ENCODE data around the gene PHOX2B.

PHOX2B gene

DNA sequence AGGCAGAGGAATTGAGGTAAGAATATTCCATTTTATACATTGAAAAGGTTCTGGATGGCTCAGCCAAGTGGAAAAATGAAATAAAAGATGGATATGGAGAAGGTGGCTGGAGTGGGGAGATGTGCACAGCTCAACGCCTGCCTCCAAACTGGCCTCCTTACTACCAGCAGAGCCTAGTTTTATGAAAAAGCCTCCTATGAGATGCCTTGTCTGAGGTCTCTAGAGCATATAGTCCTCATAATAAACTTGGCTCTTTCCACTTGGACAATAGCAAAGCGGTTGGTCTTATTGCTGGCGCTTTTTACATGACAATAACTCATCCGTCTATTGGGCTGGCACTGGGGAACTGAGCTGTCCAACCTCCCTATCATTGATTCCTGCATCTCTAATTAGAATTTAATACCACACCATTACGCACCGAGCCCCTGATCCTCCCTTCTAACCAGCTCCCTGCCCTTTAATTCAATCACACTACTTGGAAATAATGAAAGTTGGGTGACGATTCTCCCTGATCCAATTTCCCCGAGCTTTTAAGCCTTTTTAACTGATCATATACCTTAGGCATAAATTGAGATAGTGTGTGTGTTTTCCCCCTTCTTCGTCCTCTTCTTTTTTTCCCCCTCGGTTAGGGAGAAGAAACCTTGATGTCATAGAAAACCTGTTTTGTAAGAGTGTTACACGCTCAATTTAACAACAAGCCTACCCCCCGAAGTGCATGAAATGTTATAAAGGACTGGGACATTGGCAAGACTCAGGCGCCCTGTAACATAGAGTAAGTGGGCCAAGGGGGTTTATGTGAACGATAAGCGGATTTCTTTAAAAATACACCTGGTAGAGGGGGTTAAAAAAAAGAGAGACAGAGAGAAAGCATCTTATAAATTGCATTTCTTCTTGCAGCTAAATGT, at the start of gene PHOX2B:
Gene PHOX2B (minus strand): TSS at position 155 of the 905 bp plus-strand sequence. CDS start 115 bp downstream, at position 40.
- H3K4me3 ChIP-seq (ENCODE audit: low read length): no peak within 1 kb of the TSS
- DNase-seq (ENCODE audit: low read depth): no peak
- TF ChIP-seq, protein P1, sequence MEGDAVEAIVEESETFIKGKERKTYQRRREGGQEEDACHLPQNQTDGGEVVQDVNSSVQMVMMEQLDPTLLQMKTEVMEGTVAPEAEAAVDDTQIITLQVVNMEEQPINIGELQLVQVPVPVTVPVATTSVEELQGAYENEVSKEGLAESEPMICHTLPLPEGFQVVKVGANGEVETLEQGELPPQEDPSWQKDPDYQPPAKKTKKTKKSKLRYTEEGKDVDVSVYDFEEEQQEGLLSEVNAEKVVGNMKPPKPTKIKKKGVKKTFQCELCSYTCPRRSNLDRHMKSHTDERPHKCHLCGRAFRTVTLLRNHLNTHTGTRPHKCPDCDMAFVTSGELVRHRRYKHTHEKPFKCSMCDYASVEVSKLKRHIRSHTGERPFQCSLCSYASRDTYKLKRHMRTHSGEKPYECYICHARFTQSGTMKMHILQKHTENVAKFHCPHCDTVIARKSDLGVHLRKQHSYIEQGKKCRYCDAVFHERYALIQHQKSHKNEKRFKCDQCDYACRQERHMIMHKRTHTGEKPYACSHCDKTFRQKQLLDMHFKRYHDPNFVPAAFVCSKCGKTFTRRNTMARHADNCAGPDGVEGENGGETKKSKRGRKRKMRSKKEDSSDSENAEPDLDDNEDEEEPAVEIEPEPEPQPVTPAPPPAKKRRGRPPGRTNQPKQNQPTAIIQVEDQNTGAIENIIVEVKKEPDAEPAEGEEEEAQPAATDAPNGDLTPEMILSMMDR (IDR thresholded peaks at IDR 0.05; ENCODE audit: insufficient read depth, low read depth, low read length, missing control alignments): no peak

DNA sequence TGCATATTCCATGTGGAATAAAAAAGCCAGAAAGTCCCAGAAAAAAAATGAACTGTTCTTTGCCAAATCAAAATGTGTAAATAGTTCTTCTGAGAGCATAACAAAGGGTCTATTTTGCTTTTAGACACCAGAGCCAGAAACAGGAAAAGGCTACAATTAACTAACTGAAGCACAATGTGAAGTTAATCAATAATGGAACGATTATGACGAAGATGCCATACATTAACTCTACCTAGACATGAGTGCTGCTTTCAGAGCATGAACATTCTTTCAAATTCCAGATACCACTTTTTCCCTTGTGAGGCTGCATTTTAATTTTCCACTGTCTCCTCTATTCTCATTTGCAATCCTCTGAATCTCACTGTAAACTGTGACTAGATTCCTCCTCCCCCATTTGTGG, 48.7 kb upstream of the PHOX2B start:
- TF ChIP-seq, protein P1 (IDR thresholded peaks at IDR 0.05; ENCODE audit: insufficient read depth, low read depth, low read length, missing control alignments): no peak
- no peak for DNase-seq (ENCODE audit: low read depth)
- H3K4me3 ChIP-seq (ENCODE audit: low read length): no peak overlapping the region

DNA sequence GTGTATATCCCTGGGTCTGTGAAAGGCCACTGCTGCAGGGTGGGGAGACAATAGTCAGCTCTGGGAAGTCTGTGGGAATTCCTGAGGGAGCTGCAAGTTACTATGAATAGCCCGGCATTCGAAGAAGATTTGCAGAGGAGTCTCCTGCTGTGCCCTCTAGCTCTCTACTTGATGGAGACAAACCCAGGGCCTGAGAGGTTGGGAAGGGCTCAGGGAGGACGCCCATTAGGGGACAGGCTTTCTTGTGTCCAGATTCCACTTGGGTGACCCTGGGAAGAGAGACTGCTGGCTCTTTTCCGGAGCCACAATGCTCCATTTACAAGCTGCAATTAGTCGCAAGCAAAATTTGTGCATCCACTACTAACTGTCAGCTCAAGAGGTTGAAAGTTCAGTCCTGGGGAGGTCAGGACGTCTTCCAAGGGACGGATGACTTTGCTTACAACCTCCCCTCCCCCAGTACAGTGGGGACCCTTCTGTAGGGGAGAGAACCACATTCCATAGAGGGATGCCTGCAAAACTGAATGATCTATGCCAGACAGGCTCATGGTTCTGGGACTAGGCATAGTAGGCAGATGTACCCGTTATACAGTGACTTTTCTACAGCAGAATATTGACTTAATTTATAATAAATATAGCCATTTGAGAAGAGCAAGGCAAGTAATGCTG, 48.2 kb upstream of the PHOX2B start:
- DNase-seq (ENCODE audit: low read depth): no peak

DNA sequence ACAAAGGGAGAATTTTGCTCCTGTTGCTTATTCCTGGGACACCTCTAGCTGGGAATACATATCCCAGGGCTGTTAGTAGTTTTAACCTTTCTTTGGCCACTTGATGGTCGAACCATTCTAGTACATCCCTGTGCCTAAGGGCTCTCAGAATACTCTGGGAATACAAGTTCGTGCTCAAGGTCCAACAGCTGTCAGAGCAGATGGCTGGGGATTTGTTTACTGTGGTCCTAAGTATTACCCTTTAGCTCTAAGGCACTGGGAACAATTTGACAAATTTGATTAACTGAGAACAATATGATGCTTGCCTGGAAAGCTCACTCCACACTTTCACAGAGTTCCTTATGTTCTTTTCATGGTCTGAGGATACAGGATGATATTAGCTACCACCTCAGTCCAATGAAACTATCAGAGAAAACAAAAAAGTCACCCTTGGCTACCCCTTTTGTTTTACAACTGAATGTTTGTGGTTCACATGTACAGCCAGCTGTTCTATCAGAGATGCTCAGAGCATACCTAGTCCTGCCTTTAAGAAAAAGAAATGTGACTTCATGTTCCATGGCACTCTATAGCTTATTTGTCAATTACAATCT, 47.4 kb upstream of the PHOX2B start:
- TF ChIP-seq, protein P1 (IDR thresholded peaks at IDR 0.05; ENCODE audit: insufficient read depth, low read depth, low read length, missing control alignments): no peak
- DNase-seq (ENCODE audit: low read depth): no peak
- no peak overlapping the region for H3K4me3 ChIP-seq (ENCODE audit: low read length)

More for the DNA sequence above, 48.2 kb upstream of the PHOX2B start:
- no peak overlapping the region for H3K4me3 ChIP-seq (ENCODE audit: low read length)
- TF ChIP-seq, protein P1 (IDR thresholded peaks at IDR 0.05; ENCODE audit: insufficient read depth, low read depth, low read length, missing control alignments): no peak

DNA sequence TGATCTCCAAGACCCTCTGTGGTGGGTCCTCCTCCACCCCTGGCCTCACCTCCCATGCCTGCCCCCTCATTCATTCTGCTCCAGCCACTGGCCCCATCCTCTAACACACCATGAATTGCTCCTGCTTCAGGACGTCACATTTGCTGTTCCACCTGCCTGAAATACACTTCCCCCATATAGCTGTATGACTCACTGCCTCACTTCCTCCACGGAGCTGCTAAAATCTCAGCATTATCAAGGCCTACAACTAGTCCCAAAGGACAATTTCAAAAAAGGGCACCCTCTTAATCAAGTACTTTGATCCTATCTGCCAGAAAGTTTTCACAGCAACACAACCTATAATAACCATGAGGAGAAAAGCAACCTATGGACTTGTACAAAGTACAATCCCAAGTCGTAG, 43.6 kb upstream of the PHOX2B start:
- no peak overlapping the region for H3K4me3 ChIP-seq (ENCODE audit: low read length)
- TF ChIP-seq, protein P1 (IDR thresholded peaks at IDR 0.05; ENCODE audit: insufficient read depth, low read depth, low read length, missing control alignments): no peak
- no peak for DNase-seq (ENCODE audit: low read depth)

DNA sequence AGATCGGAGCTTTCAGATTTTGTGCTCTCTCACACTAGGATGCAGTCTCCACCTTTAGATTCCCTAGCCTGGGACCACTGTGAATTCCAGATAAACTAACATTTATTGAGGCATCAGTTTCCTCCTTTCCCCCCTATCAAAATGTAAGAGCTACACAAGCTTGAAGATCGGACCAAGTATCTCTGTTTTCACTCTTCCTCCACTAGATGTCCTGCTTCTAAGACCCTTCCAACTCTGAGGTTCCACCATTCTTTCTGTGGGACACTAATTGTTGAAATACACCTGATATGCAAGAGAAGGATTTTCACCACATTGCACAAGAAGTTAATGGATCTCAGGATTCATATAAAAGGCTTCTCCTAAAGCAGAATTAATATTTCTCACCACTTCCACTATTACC, 43.0 kb upstream of the PHOX2B start:
- DNase-seq (ENCODE audit: low read depth): no peak
- TF ChIP-seq, protein P1 (IDR thresholded peaks at IDR 0.05; ENCODE audit: insufficient read depth, low read depth, low read length, missing control alignments): no peak
- no peak overlapping the region for H3K4me3 ChIP-seq (ENCODE audit: low read length)

Measured in epithelial cell of esophagus (primary cell).